ENCODE data around the gene DOK7.
A peak's percentile ranks its signal among the peaks of the same experiment; 100 is the strongest.

DOK7 gene

DNA sequence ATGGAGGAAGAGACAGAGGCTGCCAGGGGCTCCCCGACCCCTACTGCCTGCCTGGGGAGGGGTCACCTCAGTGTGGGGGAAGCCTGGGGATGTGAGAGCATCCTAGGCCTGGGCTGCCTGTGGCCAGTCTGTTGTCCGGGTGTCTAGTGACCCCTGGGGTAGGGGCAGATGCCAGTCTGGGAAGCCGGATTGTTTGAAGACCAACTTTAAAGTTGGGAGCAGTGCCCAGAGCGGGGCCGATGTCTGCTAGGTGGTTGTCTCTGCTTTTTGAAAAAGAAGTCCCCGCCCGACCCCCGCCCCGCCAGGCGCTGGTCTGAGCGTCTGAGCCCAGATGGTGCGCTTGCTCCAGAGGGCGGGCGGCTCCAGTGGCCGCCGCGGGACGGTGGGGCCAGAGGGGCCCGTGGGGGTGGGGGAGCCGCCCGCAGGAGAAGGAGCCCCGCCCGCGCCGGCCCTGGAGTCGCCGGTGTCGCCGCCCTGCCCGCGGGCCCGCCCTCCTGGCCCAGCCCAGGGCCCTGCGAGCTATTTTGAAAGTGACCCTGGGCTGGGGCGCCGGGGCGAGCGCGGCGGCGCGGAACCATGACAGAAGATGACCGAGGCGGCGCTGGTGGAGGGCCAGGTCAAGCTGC is at the start of gene DOK7:
Gene DOK7, plus strand, starts transcription at position 517 of the 626 bp plus-strand sequence. Its CDS starts 70 bp downstream, at position 587.
- no peak for DNase-seq

- DNase-seq = no peak
Measured at GRCh38 chr4:3413675-3414420, 49.3 kb upstream of the DOK7 start.

- peak; percentile 23 for DNase-seq
Measured at GRCh38 chr4:3414421-3415279, 48.5 kb upstream of the DOK7 start.

GRCh38 chr4:3415471-3416141 is 47.5 kb upstream of the DOK7 start:
- DNase-seq = no peak

GRCh38 chr4:3416270-3416669 is 46.8 kb upstream of the DOK7 start:
- DNase-seq = no peak

- DNase-seq = no peak
Measured at GRCh38 chr4:3416821-3417221, 46.3 kb upstream of the DOK7 start.

DNA sequence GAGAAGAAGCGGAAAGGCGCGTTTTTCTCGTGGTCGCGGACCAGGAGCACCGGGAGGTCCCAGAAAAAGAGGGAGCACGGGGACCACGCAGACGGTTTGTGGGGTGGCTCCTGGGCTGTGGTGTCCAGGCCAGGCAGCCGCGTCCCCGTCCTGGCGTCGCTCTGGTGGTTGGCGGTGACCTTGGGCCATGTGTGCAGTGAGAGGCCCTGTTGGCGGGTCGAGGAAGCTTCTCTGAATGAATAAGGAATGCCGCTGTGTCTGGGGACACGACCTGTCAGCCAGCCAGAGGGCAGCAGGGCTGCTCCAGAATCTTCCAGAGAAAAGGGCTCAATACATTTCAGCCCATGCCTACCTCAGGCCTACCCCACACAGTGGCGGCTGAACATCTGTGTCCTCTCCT is 45.7 kb upstream of the DOK7 start:
- no peak for DNase-seq

GRCh38 chr4:3418029-3418762 is 44.9 kb upstream of the DOK7 start:
- no peak for DNase-seq

DNA sequence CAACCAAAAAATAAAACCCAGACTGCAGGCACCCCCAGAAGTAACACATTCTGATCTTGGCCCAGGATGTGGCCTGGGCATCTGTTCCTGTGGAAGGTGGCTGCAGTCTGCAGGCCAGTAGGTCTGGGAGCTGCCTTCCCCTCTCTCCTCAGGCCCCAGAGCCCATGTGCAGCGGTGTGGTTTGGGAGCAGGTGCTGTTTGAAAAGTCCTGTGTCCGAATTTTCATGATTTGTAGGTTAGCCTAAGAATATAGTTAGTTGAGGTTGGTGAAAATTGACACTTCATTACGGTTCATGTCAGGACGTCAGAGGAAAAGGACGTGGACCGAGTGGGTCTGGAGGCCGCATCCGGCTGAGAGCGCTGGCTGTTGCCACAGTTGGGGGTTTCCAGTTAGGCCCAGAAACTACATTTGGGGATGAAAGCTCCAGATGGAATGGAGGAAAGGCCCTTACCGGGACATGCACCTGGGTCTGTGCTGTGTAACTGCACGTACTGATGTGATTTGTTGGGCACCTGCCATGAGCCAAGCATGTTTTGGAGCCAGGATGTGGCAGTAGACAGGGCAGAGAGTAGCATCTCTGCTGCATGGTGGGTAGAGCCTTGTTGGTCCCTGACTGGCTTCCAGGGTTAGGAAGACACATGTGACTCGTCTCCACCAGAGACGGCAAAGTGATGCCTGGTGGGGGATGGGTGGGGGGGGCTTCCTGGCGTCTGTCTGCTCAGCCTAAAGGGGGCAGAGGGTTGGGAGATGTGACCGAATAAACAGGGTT is 43.1 kb upstream of the DOK7 start:
- DNase-seq = no peak

DNA sequence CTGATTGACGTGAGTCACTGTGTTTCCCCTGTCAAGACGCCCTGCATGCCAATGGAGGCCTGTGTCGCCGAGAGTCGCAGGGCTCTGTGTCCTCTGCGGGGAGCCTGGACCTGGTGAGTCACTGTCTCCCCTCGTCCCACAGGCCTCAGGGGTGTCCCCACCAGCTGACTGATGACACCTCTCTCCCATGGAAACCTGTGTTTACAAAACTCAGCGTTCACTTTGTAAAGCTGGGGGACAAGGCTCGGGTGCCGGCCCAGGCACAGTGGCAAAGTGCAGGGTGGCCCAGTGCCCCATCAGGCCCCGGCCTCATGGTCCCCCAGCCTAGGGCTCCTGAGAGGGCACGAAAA is 42.5 kb upstream of the DOK7 start:
- no peak for DNase-seq

GRCh38 chr4:3420956-3421355 is 42.1 kb upstream of the DOK7 start:
- no peak for DNase-seq

- no peak for DNase-seq
Measured at GRCh38 chr4:3421470-3421869, 41.6 kb upstream of the DOK7 start.

- DNase-seq = no peak
Measured at GRCh38 chr4:3422241-3422801, 40.8 kb upstream of the DOK7 start.

DNA sequence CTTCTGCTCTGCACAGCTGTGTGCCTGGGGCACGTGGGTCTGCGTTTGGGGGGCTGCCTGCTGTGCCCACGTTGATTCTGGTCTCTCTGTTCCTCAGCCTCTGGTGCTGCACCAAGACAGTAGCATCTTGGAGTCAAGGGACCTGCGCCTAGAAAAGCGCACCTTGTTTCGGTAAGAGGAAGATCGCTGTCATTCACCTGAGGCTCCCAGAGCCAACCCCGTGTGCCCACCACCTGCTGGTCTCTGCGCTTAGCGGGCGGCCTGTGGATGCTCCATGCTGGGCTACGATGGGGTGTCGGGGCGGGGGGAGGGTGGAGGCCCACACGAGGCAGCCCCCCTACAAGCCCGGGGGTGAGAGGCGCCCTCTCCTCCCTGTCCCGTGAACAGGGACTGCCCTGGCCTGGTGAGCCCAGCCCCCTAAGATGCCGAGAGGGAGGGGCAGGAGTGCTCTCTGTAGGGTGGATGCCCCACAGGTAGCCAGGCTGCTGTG is 40.3 kb upstream of the DOK7 start:
- DNase-seq = no peak

DNA sequence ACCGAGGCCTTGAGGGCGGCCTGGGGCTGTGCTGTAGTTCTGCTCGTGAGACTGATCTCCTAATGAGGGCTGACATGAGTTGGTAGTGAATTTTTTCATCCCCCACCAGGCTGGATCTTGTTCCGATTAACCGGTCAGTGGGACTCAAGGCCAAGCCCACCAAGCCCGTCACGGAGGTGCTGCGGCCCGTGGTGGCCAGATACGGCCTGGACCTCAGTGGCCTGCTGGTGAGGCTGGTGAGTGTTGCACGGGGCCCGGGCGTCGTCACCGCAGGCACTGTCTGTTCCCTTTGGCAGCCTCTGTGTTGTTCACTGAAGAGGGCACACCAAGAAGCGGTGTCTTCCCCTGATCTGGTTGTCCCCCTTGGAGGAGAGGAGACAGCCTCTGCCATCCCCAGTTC is 39.7 kb upstream of the DOK7 start:
- DNase-seq = no peak

- DNase-seq = no peak
Measured at GRCh38 chr4:3423952-3424351, 39.2 kb upstream of the DOK7 start.

DNA sequence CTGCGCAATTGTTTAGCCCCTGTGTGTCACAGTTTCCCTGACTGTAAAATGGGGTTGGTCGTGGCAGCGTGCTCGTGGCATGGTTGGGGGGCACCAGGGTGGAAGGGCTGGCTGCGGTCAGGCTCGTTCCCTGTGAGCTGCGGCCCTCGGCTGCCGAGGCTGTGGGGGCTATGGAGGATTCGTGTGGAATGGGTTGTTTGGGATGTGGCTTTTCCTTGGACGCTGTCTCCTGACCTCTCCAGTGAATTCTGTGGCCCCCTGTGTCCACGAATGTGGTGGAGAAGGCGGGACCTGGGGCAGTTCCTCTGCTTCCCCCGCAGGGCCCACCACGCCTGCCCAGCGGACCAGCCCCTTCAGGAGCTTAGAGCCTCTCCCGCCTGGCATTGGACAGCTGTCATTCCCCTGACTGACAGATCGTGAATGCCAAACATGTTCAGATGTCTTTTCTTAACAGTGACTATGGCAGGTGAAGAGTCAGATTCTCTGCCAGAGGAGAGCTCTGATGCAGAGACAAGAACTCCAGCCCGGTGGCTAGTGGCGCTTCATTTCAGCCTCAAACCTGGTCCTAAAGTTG is 38.5 kb upstream of the DOK7 start:
- no peak for DNase-seq

GRCh38 chr4:3426465-3427133 is 36.5 kb upstream of the DOK7 start:
- no peak for DNase-seq

DNA sequence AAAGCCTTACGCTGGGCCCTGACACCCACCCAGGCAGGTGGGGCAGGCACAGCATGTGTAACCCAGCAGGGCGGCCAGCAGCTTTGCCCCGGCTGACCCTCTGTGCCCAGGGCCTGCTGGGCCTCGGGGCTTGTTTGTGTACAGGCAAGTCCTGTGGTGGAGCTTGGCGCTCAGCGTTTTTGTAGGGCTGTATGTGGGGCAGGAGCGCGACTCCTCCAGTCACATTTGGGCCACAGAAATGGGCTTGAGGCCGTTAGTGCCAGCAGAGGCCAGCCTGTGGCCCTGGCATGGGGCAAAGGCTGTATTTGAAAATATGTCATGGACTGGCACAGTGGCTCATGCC is 36.0 kb upstream of the DOK7 start:
- DNase-seq = no peak

- no peak for DNase-seq
Measured at GRCh38 chr4:3427706-3428446, 35.2 kb upstream of the DOK7 start.

All from CD4-positive, alpha-beta T cell treated with Interferon gamma for 1 hour (primary cell).